GOT3 (cell line): Measurements from ENCODE around the gene SHROOM1.
"Not testable (repeated sequence)": the region's sequence is repeated elsewhere in the genome, so short reads cannot be mapped to it uniquely, and the experiment has no call there.

Source experiments
- DNase-seq: peaks from one replicate; lab custom pipeline; 2025; ENCODE audit warnings: mixed read lengths; lab: John Stamatoyannopoulos, UW

The SHROOM1 gene

DNA sequence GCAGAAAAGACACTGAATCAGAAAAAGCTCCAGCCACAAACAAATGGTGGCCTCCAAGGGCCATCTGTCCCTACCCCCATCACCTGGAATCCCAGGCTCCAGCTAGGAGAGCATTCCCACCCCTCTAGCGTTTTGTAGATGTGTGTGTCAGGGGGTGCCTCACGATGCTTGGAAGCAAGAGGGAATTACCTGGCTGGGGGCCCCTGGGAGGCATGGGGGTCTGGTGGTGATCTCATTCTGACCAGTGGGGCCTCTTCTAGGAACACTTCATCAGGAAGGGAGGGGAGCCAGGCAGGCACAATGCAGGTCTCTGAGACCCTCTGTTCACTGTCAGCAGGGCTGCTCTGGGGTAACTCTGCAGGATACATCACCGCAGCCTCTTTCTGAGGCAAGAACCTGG lies 6.0 kb downstream of the SHROOM1 start:
- no peak for DNase-seq

DNA sequence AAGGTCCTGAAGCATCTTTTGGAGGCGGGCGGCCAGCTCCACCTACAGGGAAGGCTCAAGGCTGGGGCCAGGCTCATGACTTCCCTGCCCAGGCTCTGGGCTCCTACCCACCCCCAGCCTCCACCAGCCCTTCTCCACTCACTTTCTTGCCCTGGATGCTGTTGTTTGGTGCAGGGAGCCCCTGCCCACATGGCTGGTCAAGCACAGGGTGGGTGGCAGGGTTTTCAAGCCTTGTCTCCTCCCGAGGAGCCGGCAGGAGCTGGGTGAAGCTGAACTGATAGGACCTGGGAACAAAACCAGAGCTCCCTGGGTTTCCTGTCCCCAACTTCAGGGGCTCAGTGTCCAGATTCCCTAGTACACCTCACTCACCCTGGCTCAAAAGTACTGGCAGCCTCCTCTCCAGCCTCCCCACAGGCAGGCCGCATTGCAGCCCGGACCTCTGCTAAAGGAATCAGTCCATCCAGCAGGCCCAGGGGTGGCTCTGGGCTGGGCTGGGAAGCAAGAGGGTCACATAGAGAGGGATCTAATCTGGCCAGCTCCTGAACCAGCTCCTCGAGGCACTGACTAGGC lies 6.9 kb downstream of the SHROOM1 start:
- DNase-seq, result no peak

DNA sequence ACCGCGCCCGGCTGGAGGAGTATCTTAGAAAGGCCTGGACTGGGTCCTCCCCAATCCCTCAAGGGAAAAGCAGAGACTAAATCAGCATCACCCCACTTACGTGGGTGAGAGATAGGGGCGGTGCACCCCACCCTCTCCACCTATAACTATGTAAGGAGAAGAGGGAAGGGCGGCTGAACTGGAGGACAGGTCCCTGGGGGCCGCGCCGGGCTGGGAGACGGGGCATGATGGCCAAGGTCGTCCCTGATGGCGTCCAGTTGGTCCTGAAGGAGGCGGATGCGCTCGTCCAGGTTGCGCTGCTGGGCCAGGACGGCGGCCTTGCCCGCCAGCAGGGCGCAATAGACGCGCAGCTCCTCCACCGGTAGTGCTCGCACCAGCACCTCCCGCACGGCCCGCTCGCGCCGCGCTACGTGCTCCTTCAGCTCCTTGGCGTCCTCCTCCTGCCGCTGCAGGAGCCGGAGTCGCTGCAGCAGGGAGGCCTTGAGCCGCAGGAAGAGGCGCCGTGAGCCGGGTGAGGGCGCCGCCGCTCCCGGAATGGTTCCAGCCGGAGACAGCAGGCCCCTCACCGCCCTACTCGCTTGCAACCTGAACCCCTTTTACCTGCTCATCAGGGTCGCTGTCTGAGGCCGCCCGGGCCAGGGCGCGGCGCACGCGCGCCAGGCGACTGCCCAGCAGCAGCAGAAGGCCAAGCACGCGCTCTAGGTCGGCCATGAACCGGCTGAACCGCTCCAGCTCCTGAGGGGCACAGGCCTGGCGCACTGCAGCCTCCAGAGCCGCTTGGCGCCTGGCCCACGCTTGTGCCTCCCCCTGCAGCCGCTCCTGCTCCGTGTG lies 7.6 kb downstream of the SHROOM1 start:
- DNase-seq, result no peak

DNA sequence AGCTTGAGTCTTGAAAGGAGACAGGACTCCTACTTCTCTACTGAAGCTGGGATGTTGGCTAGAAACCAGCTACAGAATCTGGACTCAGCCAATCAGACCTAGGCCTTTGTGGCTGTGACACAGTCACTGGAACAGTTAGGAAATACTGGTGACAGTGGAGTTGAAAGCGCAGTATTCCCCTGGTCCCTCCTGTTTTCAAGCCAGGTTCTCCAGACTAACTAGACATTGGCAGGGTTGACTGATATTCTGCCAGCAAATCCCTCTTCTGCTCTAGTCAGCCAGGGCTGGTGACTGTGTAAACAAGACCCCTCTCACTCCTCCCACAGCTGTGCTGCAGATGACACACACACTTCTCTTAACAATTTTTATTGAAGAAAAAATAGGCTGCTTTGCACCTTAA lies 8.7 kb downstream of the SHROOM1 start:
- DNase-seq, result no peak

DNA sequence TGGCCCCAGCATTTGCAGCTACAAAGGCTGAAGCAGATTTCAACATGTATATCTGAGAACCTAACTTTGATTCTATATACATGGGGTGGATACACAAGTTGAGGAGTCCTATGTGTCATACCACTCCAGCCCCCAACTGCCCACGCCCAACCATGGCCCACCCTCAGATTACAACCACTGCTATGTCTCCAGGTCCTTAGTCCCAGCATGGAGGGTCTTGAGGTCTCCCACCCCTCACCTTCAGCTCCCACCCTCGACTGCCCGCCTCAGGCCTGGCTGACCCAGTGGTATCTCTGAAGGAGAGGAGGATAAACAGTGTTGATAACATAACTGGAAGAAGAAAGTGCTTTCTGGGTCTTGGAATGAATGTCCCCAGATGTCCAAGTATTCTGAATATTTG lies 9.1 kb downstream of the SHROOM1 start:
- DNase-seq, result no peak

DNA sequence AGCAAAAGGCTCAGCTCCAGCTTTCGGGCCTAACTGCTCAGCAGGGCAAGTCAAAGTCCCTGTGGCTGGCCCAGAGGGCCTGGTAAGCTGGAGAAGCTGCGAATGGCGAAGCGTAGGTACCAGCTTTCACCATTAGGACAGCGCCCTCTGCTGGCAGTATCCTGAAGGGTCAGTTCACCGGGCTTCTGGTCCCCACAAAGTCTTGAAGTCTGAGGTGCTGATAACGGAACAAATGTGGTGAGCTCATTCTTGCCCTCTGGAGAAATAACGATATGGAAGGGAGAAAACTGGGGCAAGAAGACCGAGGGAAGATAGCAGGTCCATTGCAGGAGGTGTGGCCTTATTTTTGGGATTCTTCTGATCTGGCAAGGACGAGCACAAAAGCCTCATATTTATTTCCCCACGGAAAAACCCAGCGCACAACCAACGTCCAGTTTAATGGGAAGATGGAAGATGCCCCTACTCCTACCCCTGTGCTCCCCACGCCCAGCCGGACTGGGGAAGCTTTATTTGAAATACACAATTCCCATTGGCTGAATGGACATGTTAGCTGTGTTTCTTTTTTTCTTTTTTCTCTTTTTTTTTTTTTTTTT lies 10.2 kb downstream of the SHROOM1 start:
- DNase-seq, result peak; percentile 74

DNA sequence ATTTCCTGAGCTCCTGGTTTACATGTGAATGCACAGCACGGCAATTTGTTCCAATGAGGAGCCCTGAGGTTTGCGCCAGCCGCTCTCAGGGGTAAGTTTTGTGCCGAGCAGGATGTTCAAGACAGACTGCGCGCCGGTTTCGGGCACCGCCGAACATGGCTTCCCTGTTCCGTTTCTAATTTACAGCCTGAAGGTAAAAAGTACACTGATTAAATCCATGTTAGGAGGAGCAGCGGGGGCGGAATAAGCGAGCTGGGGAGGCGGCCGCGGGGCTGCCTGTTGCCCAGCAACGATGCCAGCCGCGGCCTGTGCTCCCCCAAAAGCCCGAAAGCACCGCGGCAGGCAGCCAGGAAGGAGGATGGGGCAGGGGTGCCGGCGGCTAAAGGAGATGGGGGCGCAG lies 11.0 kb downstream of the SHROOM1 start:
- no peak for DNase-seq

DNA sequence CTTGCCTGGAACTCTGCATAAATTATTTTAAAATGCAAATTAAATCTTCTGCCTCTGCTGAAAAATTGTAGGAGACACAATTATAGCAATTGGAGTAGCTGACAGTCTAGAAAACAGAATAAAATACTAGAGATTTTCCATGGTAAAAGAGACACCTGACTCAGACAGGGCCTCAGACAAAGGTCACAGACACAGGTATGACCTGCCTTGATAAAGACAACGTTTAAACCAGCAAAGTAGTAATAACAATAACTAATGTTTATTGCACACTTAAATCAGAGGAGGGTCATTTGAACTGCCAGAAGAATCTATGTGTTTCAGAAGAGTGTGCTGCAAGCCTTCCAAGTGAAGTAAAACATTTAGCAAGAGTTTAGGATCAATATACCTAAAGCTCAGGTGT lies 13.4 kb downstream of the SHROOM1 start:
- no peak for DNase-seq

DNA sequence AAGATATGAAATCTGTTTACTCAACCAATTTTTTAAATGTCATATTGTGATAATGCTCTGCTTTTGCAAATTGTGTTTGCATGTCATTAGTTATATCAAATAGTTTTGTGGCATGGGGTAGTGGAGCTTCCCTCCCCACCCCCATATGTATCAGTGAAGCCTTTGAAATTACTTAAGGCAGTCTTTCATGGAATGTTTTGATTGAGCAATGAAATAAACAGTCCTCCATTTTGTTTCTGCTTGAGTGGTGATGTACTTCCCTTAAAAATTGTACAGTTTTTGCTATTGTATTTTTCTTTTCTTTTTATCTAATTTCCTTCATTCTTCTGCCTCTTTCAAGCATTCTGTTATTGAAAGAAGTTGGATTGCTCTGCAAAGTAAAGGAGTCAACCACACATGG lies 13.9 kb downstream of the SHROOM1 start:
- DNase-seq, result no peak

DNA sequence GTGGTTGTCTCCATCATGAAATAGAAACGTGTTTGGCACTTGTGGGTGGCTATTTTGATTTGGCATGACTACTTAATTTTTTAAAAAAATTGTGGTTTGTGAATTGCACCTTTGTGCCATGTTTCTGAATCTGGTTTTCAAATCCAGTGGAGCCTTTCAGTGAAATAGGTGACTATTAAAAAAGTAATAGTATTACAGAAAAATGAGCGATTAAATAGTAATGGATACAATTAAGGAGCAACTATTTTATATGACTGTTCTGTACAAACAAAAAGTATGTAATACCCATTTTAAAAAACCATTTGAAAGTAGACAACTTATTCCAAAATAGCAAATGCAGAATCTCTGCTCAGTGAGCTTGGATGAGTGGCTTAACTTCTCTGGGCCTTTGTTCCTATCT lies 14.4 kb downstream of the SHROOM1 start:
- DNase-seq, result no peak

DNA sequence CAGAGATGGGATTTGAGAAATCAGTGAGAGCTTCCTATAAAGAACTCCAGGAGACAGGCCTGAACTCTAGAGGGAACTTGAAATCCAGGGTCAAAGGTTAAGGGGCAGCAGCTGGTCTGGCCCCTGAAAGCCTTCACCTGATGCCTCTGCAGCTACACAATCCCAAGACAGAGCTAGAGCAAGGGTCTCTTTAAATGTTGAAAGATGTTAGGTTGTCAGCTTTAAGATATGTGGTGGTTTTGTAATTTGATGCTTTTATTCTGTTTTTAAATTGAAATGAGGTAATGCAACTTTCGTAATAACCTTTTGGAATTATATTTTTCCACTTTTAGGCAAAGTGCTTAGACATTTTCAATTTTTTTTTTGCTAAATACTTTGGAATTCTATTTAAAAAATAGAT lies 15.0 kb downstream of the SHROOM1 start:
- no peak for DNase-seq

DNA sequence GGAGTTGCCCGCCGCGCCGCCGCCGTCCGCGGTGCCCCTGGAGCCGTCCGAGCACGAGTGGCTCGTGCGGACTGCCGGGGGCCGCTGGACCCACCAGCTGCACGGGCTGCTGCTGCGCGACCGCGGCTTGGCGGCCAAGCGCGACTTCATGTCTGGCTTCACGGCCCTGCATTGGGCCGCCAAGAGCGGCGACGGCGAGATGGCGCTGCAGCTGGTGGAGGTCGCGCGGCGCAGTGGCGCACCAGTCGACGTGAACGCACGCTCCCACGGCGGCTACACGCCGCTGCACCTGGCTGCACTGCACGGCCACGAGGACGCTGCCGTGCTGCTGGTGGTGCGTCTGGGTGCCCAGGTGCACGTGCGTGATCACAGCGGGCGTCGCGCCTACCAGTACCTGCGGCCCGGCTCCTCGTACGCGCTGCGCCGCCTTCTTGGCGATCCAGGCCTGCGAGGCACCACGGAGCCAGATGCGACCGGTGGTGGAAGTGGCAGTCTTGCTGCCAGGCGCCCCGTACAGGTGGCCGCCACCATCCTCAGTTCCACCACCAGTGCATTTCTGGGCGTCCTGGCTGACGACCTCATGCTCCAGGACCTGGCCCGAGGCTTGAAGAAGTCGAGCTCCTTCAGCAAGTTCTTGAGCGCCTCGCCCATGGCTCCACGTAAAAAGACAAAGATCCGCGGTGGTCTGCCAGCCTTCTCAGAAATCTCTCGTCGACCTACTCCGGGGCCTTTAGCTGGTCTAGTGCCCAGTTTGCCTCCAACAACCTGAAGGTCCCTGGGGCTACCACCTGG lies 15.7 kb downstream of the SHROOM1 start:
- no peak for DNase-seq

DNA sequence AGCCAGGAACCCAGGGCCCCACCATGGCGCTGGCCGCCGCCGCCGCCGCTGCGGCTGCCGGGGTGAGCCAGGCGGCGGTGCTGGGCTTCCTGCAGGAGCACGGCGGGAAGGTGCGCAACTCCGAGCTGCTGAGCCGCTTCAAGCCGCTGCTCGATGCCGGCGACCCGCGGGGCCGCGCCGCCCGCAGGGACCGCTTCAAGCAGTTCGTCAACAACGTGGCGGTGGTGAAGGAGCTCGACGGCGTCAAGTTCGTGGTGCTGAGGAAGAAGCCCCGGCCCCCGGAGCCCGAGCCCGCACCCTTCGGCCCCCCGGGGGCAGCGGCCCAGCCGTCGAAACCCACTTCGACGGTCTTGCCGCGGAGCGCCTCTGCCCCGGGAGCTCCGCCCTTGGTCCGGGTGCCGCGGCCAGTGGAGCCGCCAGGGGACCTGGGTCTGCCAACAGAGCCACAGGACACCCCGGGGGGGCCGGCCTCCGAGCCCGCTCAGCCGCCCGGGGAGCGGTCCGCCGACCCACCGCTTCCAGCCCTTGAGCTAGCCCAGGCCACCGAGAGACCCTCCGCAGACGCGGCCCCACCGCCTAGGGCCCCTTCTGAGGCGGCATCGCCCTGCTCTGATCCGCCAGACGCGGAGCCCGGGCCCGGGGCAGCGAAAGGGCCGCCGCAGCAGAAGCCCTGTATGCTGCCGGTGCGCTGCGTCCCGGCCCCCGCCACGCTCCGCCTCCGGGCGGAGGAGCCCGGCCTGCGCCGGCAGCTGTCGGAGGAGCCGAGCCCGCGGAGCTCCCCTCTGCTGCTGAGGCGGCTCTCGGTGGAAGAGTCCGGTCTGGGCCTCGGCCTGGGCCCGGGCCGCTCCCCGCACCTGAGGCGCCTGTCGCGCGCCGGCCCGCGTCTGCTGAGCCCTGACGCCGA lies 16.6 kb downstream of the SHROOM1 start:
- no peak for DNase-seq

DNA sequence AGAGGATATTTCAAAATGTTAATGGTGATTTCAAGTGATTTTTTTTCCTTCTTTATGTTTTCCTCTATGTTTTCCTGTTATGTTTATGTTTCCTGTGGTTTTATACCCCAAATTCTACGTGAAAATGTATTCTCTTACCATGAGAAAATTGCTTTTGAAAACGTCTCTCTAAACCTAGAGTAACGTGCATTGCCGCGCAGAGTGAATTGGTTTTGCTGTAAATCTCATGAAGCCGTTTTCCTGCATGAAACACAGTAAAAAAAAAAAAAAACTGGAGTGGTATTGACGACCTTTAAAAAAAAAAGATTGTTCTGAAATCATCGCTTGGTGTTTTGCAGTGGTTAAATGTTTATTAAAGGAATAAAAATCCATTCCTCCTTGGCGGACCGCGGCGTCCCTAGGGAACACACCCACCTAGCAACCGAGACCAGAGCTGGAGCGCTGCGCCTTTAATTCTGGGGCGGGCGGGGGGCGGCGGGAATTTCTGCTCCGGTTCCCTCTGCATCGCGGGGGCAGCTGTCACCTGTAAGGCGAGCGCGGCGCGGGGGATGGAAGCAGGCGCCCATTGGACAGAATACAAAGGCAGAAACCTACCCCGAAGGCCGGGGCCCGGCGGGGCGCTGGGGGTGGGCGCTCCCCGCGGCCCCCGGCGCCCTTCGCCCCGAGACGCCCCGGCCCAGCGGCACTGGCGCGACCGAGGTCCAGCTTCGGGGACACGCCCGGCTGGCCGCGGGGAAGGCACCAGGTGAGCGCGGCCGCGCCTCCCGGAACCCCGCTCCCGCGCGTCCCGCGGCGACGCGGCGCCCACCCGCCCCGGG lies 17.5 kb downstream of the SHROOM1 start, which contains the start of gene SOWAHA:
Gene SOWAHA (plus strand): TSS at position 522 of the 818 bp plus-strand sequence. CDS start 320 bp downstream, outside the sequence.
- DNase-seq, result no peak

DNA sequence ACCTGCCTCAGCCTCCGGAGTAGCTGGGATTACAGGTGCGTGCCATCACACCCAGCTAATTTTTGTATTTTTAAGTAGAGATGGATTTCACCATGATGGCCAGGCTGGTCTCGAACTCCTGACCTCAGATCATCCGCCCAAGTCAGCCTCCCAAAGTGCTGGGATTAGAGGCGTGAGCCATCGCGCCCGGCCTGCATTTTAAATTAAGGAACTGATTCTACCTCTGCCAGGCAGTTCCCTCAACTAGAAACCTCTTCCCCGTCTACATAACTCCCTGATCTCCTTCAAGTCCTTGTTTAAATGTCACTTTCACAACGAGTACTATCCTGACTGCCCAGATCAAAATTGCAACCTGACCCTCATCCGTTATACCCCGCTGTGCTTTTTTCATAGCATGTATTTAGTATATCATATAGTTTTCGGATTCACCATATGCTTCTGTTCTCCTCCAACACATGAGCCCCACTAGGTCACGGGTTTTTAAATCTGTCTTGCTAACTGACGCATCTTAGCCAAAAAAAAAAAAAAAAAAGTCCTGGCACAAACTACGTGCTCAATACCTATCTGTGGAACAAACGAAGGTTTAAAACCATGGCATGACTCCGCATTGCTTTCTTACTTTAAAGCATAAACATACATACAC lies 18.2 kb downstream of the SHROOM1 start:
- no peak for DNase-seq

DNA sequence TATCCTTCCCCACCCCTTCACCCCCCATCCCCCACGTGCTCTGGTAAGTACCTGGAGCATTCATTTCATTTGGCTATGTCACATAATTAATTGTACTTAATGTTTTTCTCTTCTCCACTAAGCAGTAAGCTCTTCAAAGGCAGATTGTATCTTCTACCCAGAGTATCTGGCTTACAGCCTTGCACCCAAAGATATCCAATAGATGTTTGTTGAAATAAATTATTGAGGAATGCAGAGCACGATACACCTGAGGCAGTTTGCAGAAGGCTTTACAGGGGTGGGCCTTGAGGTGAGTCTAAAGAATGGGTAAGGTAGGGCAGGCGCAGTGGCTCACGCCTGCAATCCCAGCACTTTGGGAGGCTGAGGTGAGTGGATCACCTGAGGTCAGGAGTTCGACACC lies 19.8 kb downstream of the SHROOM1 start:
- no peak for DNase-seq

DNA sequence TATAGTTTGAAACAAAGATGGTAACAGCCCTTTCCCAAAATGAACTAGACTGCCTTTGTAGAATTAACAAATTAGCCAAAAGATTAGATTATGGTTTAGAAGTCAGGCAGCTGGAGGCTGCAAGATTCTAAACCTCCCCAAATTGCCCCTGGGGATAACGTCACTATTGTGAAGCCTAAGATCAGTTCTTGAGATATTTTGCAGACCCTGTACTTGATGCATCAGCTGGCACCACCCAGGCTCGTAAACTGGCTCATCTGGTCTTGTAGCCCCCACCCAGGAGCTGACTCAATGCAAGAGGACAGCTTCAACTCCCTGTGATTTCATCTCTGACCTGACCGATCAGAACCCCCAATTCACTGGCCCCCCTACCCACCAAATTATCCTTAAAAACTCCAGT lies 21.6 kb downstream of the SHROOM1 start:
- DNase-seq, result no peak

DNA sequence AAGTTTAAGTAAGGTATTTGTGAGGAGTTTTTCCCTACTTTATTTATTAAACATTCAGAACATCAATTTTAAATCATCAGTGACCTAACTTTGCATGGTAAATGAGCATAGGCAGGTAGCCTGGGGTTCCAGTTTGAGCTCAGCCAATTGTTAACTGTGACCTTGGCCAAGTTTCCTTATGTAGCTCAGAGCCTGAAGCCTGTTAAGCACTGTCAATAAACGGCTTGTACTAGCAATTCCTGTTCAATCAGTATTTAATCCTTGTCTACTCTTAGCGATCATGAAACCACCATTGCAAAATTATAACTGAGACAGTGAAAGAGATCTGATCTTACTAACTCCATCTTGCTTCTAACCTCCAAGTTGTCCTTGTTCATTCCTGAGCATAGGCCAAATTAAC lies 22.0 kb downstream of the SHROOM1 start:
- no peak for DNase-seq

DNA sequence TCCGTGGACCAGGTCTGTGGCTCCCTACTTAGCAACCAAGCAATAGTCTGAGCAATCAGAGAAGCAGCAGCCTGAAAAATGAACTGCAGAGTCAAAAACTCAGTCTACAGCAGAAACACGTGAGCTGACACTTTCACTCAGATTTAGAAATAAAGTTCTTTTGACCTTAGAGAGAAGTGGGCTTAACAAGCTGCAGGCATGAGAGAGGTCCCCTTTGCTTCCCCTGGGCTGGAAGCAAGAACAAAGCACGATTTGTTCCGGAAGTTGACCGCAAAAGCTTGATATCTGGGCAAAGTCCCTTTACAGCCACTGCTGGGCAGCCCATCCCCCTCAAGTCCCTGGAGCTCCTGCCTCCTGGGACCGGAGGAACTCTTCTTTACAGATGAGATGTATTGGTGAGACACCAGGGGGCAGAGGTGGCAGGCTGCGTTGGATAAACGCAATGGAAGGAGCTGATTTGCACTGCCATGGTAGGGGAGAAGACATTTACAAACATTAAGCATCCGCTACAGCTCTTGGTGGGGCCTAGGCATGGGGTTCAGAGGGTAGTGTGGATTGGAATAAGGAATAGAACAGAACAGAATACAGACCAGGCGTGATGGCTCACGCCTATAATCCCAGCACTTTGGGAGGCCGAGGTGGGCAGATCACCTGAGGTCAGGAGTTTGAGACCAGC lies 23.1 kb downstream of the SHROOM1 start:
- DNase-seq, result no peak

DNA sequence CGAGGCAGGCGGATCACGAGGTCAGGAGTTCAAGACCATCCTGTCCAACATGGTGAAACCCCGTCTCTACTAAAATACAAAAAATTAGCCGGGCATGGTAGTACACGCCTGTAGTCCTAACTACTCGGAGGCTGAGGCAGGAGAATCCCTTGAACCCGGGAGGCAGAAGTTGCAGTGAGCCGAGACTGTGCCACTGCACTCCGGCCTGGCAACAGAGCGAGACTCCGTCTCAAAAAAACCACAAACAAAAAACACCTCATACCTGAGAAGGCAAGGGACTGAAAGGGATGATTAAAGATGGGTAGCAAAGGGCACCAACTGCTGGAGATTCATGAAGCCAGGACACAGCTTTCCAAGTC lies 23.7 kb downstream of the SHROOM1 start:
- not testable (repeated sequence) for DNase-seq
